H7 (cell line): ENCODE data around the gene C19orf25. TPM values are rescaled to one million over a fixed set of nuclear protein-coding genes. Genes with fewer than 3 reads are reported as not detected.
"Not testable (repeated sequence)": the region's sequence is repeated elsewhere in the genome, so short reads cannot be mapped to it uniquely, and the experiment has no call there.

Experiments
- DNase-seq: peaks from one replicate; pipeline ENCODE4 v3.0.0; 2012
- H3K27me3 ChIP-seq: 2 replicates; pipeline ENCODE4 v1.6.0; 2011; ENCODE audit warnings: mild to moderate bottlenecking, low read length; ENCODE audit not compliant: control insufficient read depth, insufficient read depth
- H3K36me3 ChIP-seq: replicated peaks from 2 replicates; pipeline ENCODE4 v1.5.1; 2011; ENCODE audit warnings: low read length; ENCODE audit not compliant: control insufficient read depth, insufficient read depth
- H3K4me3 ChIP-seq: 2 replicates; pipeline ENCODE4 v1.5.1; 2011; ENCODE audit warnings: low read depth, mild to moderate bottlenecking, control low read depth, low read length, moderate library complexity; ENCODE audit not compliant: insufficient read depth
- total RNA-seq: library from RNA; depleted of rRNA; stranded (reverse); fragments of >200 nt; shearing (Covaris generic); gene quantifications from 2 replicates; pipeline ENCODE4 v1.2.3, GENCODE V29; 2014

C19orf25 gene
- total RNA-seq, 1 experiment from 2014 or later: 75.3 TPM

DNA sequence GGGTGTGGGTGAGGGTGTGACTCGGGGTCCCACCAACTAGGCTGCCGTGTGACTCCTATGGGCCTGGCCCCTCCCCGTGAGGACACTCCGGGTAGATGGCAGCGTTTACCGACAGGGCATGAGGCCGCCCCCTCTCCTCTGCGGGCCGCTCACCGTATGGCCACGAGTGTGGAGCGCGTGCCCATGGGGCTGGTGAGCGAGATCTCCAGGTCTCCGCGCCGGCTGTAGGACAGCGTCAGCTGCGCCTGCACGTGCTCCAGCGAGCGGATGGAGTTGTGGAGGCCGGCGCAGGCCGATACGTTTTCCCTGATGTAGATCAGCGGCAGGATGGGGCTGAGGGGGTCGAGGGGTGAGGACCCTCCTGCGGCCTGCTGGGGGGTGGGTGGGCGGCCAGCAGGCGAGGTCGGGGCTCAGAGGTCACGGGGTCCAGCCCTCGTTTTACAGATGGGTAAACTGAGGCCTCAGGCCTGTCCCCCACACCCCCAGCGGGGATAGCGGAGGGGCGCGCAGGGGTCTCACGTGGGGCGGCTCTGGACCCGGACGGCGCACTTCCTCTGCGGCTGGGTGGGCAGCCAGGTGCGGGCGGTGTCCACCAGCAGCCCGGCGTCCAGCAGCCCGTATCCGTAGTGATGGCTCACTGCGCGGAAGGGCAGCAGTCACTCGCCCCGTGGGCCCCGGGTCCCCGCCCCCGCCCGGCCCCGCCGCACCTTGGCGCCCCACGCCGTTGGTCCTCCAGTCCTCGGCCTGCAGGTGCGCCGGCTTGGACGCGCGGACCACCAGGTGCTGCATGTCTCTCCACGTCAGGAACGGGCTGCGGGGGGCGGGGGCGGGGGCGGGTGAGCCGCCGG lies 4.3 kb upstream of the C19orf25 start:
- no peak overlapping the region for H3K4me3 ChIP-seq
- peak; percentile 68 for DNase-seq
- no peaks in the 10 kb centered on the region for H3K36me3 ChIP-seq
- H3K27me3 ChIP-seq: no peaks in the 10 kb centered on the region

DNA sequence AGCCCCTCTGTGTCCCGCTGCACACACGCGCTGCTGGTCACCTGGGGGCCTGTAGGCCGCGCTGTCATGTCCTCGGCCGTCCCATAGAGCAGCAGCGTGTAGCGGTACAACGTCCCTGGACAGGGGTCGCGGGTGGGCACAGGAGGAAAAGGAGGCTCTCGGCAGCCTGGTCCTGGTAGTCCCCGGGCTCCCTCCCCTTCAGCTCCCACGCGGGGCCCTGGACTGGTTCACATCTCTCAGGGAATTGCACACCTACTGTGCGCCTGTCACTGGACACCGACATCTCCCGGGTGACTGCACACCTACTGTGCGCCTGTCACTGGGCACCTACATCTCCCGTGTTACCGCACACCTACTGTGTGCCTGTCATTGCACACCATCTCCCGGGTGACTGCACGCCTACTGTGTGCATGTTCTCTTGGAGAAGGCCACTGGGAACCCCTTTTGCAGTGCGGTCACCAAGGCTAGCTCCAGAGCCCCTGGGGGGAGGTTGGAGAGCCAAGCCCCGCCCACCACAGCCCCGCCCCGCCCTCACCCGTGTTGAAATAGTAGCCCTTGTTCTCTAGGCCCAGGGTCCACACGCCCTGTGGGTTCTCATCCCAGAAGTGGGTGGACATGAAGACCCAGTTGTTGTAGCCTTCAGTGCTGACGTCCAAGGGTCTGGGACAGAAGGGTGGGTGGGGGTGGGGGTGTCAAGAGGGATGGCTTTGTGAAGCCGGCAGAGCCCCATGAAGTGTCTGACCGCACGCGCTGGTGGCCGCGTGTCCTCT lies 3.5 kb upstream of the C19orf25 start:
- peak; percentile 72 for DNase-seq
- no peaks in the 10 kb centered on the region for H3K36me3 ChIP-seq
- no peak overlapping the region for H3K4me3 ChIP-seq
- no peaks in the 10 kb centered on the region for H3K27me3 ChIP-seq

DNA sequence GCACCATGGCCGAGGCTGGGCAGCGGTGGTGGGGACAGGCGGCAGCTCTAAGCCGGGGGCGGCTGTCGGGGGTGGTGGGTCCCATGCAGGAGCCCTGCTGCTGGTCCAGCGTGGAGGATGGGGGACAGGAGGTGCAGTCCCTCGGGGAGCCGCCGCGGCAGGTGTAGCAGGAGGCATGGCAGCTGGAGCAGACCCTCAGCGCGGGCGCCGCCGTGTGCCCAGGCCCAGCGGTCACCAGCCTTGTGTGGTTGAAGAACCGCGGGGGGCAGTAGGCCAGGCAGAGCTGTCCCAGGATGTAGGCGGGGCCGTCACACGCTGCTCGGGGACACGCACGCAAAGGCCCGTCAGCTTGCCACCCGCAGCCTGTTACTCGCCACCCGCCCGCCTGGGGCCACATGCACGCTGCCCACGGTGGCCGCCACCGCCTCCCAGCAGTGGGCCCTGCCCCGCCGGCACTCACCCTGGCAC lies 2.9 kb upstream of the C19orf25 start:
- H3K27me3 ChIP-seq: no peaks in the 10 kb centered on the region
- H3K4me3 ChIP-seq: no peak overlapping the region
- DNase-seq: peak; percentile 65
- H3K36me3 ChIP-seq: peaks cover 2% of the 10 kb centered on the region

DNA sequence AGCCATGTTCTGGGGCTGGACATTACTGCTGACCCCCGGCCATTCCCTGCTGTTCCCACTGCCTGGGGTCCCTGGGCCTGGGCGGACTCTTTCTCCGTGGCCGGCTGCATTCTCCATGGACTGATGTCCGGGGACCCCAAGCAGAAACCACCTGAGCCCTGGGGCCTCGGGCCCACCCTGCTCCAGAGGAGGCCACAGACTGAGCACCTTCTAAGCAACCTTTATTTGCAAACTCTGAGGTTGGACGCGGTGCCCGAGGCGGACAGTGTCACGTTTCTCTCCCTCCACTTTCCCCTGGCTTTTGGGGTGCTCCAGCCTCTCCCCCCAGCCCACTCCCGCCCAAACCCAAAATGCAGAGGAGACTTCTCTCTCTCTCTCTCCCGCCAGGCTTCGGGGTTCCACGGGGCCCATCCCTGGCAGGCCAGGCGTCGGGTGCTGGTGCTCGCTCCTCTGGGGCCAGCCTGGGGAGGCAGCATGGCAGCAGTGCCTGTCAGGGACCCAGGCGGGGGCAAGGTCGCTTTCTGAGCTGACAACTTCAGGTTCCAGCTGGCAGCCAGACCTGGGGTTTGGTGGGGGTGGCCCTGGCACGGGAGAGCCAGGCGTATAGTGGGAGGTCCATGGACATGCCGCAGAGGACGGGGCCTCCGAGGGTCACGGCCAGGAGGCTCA lies 2.3 kb upstream of the C19orf25 start:
- H3K4me3 ChIP-seq: no peak overlapping the region
- H3K27me3 ChIP-seq: no peaks in the 10 kb centered on the region
- DNase-seq: no peak
- H3K36me3 ChIP-seq: peaks cover 2% of the 10 kb centered on the region

DNA sequence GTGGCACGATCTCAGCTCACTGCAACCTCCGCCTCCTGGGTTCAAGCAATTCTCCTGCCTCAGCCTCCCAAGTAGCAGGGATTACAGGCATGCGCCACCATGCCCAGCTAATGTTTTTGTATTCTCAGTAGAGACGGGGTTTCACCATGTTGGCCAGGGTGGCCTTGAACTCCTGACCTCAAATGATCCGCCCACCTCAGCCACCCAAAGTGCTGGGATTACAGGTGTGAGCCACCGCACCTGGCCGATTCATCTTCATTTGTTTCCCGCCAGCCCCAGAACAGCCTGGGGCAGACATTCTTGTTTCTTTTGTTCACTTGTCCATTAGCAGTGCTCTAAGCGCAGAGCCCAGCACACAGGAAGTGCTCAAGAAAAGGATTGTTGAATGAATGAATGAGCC lies 2.0 kb downstream of the C19orf25 start:
- not testable (repeated sequence) for H3K36me3 ChIP-seq, DNase-seq, H3K4me3 ChIP-seq
- peaks cover 12% of the 10 kb centered on the region for H3K27me3 ChIP-seq

DNA sequence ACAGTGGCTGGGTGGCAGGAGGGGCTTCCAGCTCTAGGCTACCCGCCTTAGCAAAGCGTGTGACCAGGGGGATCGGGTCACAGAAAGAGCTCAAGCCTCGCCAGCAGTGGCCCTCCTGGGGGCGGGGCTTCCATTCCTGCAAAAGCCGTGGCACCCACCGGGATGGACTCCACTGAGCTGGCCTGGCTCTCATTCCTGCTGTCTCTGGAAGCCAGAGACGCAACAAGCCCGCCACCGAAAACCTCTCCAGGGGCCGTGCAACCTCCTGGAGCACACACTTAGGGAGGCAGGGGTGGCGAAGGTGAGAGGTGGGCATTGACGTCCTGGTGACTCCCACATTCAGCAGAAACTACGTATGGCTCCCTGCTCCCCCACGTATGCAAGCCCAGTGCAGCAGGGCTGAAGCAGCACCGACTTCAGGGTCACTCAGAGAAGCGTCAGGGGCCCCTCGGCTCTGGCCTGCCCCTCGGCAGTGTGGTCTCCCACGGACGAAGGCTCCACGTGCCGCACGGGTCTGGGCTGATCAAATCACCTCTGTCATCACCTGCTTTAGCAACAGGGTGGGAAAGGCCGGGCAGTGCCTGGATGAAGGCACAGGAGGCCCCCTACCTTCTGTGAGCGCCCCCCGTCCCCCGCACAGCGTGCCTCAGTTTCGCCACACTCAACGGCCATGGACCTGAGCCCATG lies 3.1 kb downstream of the C19orf25 start:
- DNase-seq: peak; percentile 63
- peaks cover 24% of the 10 kb centered on the region for H3K27me3 ChIP-seq
- no peak overlapping the region for H3K4me3 ChIP-seq
- H3K36me3 ChIP-seq: peaks cover 2% of the 10 kb centered on the region

DNA sequence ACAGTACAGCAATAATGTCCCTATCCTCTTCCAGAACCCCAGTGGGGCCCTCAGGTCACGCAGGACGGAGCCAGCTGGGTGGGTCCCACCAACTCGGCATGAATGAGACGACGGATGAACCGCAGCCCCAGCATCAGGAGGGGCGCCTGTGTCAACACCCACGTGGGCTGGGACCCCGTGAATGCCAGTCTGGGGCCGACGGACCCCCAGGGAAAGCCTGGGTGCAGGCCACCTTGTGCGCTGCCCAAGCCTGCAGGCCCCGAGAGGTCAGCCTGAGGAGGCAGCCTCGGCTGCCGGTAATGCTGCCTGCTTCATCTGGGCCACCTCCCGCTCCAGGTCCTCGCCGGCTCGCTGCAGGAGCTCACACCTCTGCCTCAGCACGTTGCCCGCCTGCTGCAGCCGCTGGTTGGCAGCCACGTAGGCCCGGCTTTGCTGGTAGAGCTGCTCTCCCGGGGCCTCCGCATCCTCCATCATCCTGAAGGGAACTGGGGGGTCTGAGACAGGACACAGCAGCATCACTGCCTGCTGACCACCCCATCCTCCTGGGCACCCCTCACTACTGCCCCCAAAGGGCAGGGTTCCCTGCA lies 4.2 kb downstream of the C19orf25 start:
- H3K27me3 ChIP-seq: peaks cover 34% of the 10 kb centered on the region
- peak; percentile 63 for DNase-seq

DNA sequence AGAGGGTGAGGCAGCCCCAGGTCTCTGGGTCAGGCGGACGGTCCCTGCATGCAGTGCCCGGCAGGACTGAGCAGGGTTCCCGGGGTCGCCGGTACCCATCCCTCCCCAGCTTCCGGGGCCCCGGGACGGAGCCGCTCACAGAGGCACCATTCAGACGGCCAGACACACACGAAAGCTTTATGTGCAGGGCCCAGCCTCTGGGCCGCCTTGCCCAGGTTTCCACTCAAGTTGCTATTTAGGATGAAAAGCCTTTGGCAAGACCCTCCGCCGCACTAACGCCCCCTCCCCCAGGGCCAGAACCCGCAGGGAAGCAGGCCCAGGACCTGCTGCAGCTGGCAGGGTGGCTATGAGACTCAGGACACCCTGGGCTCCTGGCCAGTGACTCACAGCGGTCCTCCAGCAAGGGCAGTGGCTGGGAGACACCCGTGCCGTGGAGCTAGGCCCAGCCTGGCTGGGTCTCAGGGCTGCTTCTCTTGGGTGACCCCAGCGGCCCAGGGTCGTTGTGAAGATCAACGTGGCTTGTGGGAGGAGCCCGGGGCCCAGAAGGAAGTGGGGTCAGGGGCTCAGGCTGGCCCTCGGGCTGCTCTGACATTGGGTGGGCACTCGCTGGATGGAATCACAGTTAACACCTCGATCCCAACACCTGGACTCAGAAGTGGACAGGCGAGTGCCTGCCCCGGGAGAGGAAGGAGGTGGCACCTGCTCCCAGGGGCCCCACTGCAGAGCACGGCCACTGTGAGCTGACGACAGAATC lies 4.8 kb downstream of the C19orf25 start:
- Histone ChIP-seq H3K36me3 (peaks cover 2% of the 10 kb centered on the region), H3K27me3 (peaks cover 39% of the 10 kb centered on the region), H3K4me3 (no peak overlapping the region)
- DNase-seq: no peak

More for the DNA sequence above, 4.2 kb downstream of the C19orf25 start:
- H3K36me3 ChIP-seq: peaks cover 2% of the 10 kb centered on the region
- no peak overlapping the region for H3K4me3 ChIP-seq

DNA sequence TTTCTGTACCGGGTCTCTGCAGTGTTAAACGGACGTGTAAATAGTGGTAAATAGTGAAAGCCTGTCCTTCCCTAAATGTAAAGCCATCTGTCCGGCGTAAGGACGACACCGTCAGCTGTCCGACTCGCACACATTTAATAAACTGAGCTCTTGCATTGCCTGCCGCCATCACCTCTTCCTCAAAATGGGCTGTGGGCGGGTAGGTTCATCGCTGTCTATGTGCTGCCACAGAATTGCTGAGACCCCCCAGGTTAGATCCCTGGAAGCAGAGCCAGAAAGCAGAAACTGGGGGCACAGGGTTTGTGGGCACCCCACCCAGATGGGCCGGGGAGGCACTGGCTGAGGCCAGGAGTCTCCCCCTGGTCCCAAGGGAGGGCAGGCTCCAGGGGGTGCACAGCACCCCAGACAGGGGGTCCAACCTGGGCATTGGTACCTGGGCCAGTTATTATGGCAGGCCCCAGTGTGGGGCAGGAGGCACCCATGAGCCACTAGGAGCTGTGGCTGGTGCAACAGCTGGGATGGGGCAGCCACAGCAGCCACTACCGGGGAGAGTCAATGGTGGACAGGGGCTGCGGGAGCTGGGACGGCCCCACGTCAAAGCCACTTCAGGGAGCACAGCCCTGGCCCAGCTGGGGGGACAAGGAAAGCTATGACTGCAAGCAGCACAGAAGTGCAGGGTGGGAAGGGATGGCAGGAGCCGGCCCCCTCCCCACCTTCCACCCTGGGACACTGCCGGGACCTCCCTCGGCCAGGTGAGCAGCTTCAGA lies 5.7 kb downstream of the C19orf25 start:
- no peak for DNase-seq
- Histone ChIP-seq H3K27me3 (peaks cover 48% of the 10 kb centered on the region), H3K4me3 (no peak overlapping the region)

DNA sequence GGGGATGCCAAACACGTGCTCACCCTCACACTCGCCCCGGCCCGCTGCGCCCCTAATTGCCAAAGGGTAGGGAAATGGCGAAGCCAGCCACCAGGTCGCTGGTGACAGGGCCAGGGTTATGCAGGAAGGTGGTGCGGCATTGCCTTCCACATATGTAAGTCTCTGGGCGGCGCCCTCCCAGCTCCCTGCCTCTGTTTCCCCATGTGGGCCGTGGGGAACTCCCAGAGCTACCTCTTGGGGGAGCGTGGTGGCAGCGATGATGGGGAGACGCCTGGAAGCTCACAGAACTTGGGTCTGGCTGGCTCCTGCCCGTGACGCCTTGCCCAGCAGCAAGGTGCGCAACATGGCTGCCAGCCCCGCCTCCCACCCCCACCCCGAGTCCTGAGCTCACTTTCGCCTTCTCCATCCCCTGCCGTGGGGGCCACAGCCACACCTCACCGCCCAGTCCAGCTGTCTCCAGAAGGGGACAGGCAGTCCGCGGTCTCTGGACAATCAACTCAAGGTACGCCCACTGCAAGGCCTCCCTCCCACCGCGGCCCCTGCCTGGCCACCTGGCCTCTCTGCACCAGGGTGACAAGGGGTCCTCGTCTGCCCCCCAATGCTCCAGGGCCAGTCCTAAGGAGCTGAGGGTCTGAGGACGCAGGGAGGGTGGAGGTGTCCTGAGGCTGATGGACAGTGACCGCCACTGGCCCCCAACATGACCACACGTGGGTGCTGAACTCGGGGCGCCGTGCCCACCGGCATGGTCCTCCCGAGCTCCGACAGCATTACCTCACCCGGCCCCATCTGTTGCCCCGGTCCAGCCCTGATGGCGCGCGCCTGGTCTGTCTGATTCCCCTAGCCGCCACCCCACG lies 6.6 kb downstream of the C19orf25 start:
- Histone ChIP-seq H3K36me3 (peaks cover 2% of the 10 kb centered on the region), H3K4me3 (no peak overlapping the region), H3K27me3 (peaks cover 56% of the 10 kb centered on the region)
- DNase-seq: peak; percentile 71

More for the DNA sequence above, 5.7 kb downstream of the C19orf25 start:
- H3K36me3 ChIP-seq: peaks cover 2% of the 10 kb centered on the region

DNA sequence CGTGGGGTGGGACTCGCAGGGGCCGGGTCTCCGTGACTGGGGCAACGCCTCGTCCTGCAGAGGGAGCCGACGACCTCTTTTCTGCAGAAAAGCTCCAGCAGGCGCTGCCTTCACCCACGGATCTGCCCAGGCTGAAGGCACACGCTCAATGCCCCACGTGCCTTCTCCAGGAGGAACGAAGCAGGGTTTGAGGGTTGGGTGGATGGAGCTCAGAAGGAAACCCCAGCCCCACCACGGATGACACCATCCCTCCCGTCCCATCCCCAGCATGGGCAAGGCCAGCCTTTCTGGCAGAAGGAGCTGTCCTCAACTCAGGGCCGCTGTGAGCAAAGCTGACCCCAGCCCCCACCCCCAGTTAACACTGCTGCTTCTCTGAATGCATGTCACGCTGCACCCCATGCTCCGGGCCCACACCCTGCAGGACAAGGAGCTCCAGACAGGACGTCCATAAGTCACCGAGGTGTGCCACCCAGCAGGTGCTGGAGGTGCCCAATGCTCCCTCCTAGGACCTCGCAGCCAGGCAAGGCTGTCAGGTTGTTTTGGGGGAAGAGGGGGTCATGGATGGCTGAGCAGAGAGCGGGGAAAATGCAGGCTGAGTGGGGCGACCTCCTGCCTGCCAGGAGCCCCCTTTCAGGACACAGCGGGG lies 7.4 kb downstream of the C19orf25 start:
- no peak for DNase-seq
- Histone ChIP-seq H3K4me3 (no peak overlapping the region), H3K36me3 (no peaks in the 10 kb centered on the region), H3K27me3 (peaks cover 65% of the 10 kb centered on the region)
